Measurements from ENCODE around the gene IREB2. TPM values are rescaled to one million over a fixed set of nuclear protein-coding genes. Genes with fewer than 3 reads are reported as not detected.

Gene IREB2
- total and polyA plus RNA-seq, 2 of the 13 experiments (the other 11 are each of a cell fraction or from before 2014, with no cell fraction given), result 24.2 to 30.4 TPM

DNA sequence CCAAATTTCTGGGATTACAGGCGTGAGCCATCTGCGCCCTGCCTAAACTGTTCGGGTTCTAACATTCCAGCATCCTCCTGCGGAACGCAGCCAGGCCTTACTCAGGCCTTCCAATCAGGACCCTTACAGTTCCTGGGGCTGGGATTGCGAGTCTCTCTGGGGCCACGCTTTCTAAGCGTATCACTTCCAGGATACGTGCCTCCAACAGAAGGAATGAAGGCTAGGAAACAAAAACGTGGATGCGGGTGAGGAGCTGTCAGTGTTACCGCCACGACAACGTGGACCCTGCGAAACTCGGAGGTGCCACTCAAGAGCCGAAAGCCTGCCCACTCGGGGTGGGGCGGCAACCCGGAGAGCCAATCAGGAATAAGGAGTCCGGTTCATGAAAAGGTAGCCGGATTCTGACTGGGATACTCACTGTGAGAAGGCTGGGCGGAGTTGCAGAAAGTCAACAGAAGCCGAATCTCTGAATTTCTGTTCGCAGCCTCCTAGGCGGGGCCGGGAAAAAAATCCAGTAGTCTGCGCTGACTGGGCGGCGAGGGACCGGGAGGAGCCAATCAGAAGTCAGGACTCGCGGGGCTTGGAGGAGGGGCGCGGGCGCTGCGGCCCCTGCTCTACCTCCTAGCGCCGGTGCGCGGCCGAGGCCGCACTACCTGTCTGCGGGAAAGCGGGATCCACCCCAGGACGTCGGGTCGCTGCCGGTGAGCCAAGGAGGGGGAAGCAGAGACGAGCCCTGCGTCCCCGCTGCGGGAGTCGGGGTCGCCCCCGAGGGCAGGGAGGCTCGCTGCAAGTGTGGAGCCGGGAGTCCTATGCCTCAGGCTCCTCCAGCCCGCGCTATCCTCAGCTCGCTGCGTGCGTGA is 69.2 kb downstream of the IREB2 start, which contains the start of gene HYKK (continued):
- TF ChIP-seq GABPB1 (CRISPR knock-in tag; IDR thresholded peaks at IDR 0.05), result peak; percentile 72; the same call in 1 of the 2 replicates
- no peak for TF ChIP-seq TCF7 (IDR thresholded peaks at IDR 0.05; ENCODE audit: low read depth)
- TF ChIP-seq, protein P1, sequence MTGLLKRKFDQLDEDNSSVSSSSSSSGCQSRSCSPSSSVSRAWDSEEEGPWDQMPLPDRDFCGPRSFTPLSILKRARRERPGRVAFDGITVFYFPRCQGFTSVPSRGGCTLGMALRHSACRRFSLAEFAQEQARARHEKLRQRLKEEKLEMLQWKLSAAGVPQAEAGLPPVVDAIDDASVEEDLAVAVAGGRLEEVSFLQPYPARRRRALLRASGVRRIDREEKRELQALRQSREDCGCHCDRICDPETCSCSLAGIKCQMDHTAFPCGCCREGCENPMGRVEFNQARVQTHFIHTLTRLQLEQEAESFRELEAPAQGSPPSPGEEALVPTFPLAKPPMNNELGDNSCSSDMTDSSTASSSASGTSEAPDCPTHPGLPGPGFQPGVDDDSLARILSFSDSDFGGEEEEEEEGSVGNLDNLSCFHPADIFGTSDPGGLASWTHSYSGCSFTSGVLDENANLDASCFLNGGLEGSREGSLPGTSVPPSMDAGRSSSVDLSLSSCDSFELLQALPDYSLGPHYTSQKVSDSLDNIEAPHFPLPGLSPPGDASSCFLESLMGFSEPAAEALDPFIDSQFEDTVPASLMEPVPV (CRISPR knock-in tag; IDR thresholded peaks at IDR 0.05), result no peak
- TF ChIP-seq CHD2 (IDR thresholded peaks at IDR 0.05; ENCODE audit: low read depth, low read length), result peak; percentile 19; the same call in 1 of the 2 replicates
- TF ChIP-seq MXI1 (IDR thresholded peaks at IDR 0.05; ENCODE audit: borderline replicate concordance, low read depth, low read length), result peak; percentile 98
- TF ChIP-seq RBFOX2 (IDR thresholded peaks at IDR 0.05; ENCODE audit: low read depth, low read length), result peak; percentile 72
- no peak for TF ChIP-seq SUZ12 (IDR thresholded peaks at IDR 0.05; ENCODE audit: low read depth, low read length)
- TF ChIP-seq ZNF670 (CRISPR knock-in tag; IDR thresholded peaks at IDR 0.05; ENCODE audit: borderline replicate concordance), result no peak
- no peak; the same call in 1 of the 2 replicates for TF ChIP-seq TBX3 (IDR thresholded peaks at IDR 0.05; ENCODE audit: borderline replicate concordance)
- TF ChIP-seq ZNF614 (CRISPR knock-in tag; IDR thresholded peaks at IDR 0.05; ENCODE audit: borderline replicate concordance), result 0 out of 2 replicates have a peak, but pooled peaks have one; percentile 20
- TF ChIP-seq ZNF138 (CRISPR knock-in tag; IDR thresholded peaks at IDR 0.05; ENCODE audit: low read depth), result no peak
- TF ChIP-seq ZNF230 (CRISPR knock-in tag; IDR thresholded peaks at IDR 0.05), result no peak
- TF ChIP-seq ZNF83 (CRISPR knock-in tag; IDR thresholded peaks at IDR 0.05; ENCODE audit: borderline replicate concordance), result no peak
- TF ChIP-seq SP2 (CRISPR knock-in tag; IDR thresholded peaks at IDR 0.05), result peak; percentile 85

All from HepG2 (cell line).